HG02678 (cell line): ENCODE data around the gene NFATC1.
A peak's percentile ranks its signal among the peaks of the same experiment; 100 is the strongest.

ENCODE experiments used
- ATAC-seq: cut with Tn5 transposase; IDR thresholded peaks from one replicate; pipeline ENCODE4 v1.9.1; 2021; ENCODE audit warnings: mild to moderate bottlenecking, moderate library complexity; ENCODE audit not compliant: unreplicated experiment

Gene NFATC1

GRCh38 chr18:79403723-79404566 lies 8.2 kb downstream of the NFATC1 start:
- ATAC-seq, result no peak

- ATAC-seq, result no peak
Measured at GRCh38 chr18:79404567-79404910, 8.8 kb downstream of the NFATC1 start.

- ATAC-seq, result no peak
Measured at GRCh38 chr18:79405019-79405780, 9.5 kb downstream of the NFATC1 start.

- ATAC-seq, result peak; percentile 68
Measured at GRCh38 chr18:79405781-79406575, 10.2 kb downstream of the NFATC1 start.

GRCh38 chr18:79406708-79407107 lies 11.0 kb downstream of the NFATC1 start:
- ATAC-seq, result no peak

GRCh38 chr18:79409313-79409712 lies 13.6 kb downstream of the NFATC1 start:
- no peak for ATAC-seq

- no peak for ATAC-seq
Measured at GRCh38 chr18:79410171-79410641, 14.5 kb downstream of the NFATC1 start.

- no peak for ATAC-seq
Measured at GRCh38 chr18:79410731-79411613, 15.2 kb downstream of the NFATC1 start.

GRCh38 chr18:79411614-79412526 lies 16.1 kb downstream of the NFATC1 start:
- ATAC-seq, result no peak

GRCh38 chr18:79413025-79413424 lies 17.3 kb downstream of the NFATC1 start:
- no peak for ATAC-seq

- ATAC-seq, result no peak
Measured at GRCh38 chr18:79413426-79413825, 17.7 kb downstream of the NFATC1 start.

- ATAC-seq, result no peak
Measured at GRCh38 chr18:79413901-79414300, 18.2 kb downstream of the NFATC1 start.

- no peak for ATAC-seq
Measured at GRCh38 chr18:79416022-79416676, 20.4 kb downstream of the NFATC1 start.

GRCh38 chr18:79416677-79417052 lies 20.9 kb downstream of the NFATC1 start:
- no peak for ATAC-seq

GRCh38 chr18:79418236-79418635 lies 22.5 kb downstream of the NFATC1 start:
- ATAC-seq, result no peak

- no peak for ATAC-seq
Measured at GRCh38 chr18:79418642-79419041, 22.9 kb downstream of the NFATC1 start.

GRCh38 chr18:79420033-79420745 lies 24.5 kb downstream of the NFATC1 start:
- ATAC-seq, result no peak

- ATAC-seq, result no peak
Measured at GRCh38 chr18:79421275-79421857, 25.6 kb downstream of the NFATC1 start.
